UCSD-AML1 (cell line): ENCODE measurements around the gene FRMD4B.

Source experiments
- DNase-seq: peaks from one replicate; lab custom pipeline; 2025; ENCODE audit not compliant: unreplicated experiment; lab: John Stamatoyannopoulos, UW

Gene FRMD4B

GRCh38 chr3:69180869-69181591 lies 204.9 kb downstream of the FRMD4B start:
- no peak for DNase-seq

- DNase-seq, result no peak
Observed at GRCh38 chr3:69179740-69180372, 206.0 kb downstream of the FRMD4B start.

- DNase-seq, result no peak
Observed at GRCh38 chr3:69178838-69179739, 206.8 kb downstream of the FRMD4B start.

- DNase-seq, result no peak
Observed at GRCh38 chr3:69178082-69178481, 207.8 kb downstream of the FRMD4B start.

- no peak for DNase-seq
Observed at GRCh38 chr3:69174871-69175737, 210.8 kb downstream of the FRMD4B start.

- DNase-seq, result no peak
Observed at GRCh38 chr3:69174445-69174844, 211.4 kb downstream of the FRMD4B start.

GRCh38 chr3:69172058-69172457 lies 213.8 kb downstream of the FRMD4B start:
- DNase-seq, result no peak

- DNase-seq, result no peak
Observed at GRCh38 chr3:69166446-69166845, 219.4 kb downstream of the FRMD4B start.

- DNase-seq, result no peak
Observed at GRCh38 chr3:69165744-69166143, 220.1 kb downstream of the FRMD4B start.

GRCh38 chr3:69164296-69164695 lies 221.6 kb downstream of the FRMD4B start:
- DNase-seq, result no peak

GRCh38 chr3:69162308-69162980 lies 223.4 kb downstream of the FRMD4B start:
- DNase-seq, result no peak

GRCh38 chr3:69161587-69162307 lies 224.1 kb downstream of the FRMD4B start:
- DNase-seq, result no peak

- DNase-seq, result no peak
Observed at GRCh38 chr3:69160525-69160924, 225.4 kb downstream of the FRMD4B start.

GRCh38 chr3:69160107-69160506 lies 225.8 kb downstream of the FRMD4B start:
- DNase-seq, result no peak

- DNase-seq, result no peak
Observed at GRCh38 chr3:69149586-69149985, 236.3 kb downstream of the FRMD4B start.

- DNase-seq, result no peak
Observed at GRCh38 chr3:69145688-69146087, 240.2 kb downstream of the FRMD4B start.

GRCh38 chr3:69144631-69145245 lies 241.2 kb downstream of the FRMD4B start:
- peak; percentile 12 for DNase-seq

- no peak for DNase-seq
Observed at GRCh38 chr3:69143612-69144011, 242.3 kb downstream of the FRMD4B start.

- DNase-seq, result no peak
Observed at GRCh38 chr3:69142797-69143454, 243.0 kb downstream of the FRMD4B start.
